A673 (cell line): ENCODE data around the gene SPACA7. TPM values are rescaled to one million over a fixed set of nuclear protein-coding genes. Genes with fewer than 3 reads are reported as not detected.

Source experiments
- BruUV-seq: library from RNA; stranded (reverse); fragments of 400-500 nt; replicated peaks from 2 replicates; lab custom pipeline; 2021; lab: Mats Ljungman, UMichigan
- CTCF ChIA-PET: fragments of 300-600 bp; sonication (Branson Sonifier 250); formaldehyde crosslinking; loops from one replicate; lab custom pipeline; 2022; ENCODE audit warnings: antibody characterized with exemption; lab: Charles Lee
- POLR2A ChIA-PET: fragments of 300-600 bp; sonication (Branson Sonifier 250); formaldehyde crosslinking; loops from one replicate; lab custom pipeline; 2022; ENCODE audit warnings: antibody characterized with exemption; ENCODE audit not compliant: low non-redundant PET; lab: Charles Lee
- DNase-seq: peaks from one replicate; pipeline ENCODE4 v3.0.0-alpha.2; 2015; ENCODE audit warnings: low spot score
- H3K27ac ChIP-seq: fragments of 200-600 bp; sonication (generic); 2 replicates; pipeline ENCODE4 v1.5.1; 2016; ENCODE audit warnings: mixed run types, low read depth, mild to moderate bottlenecking, mixed read lengths, antibody characterized with exemption, low read length; ENCODE audit not compliant: poor library complexity, severe bottlenecking
- H3K27me3 ChIP-seq: fragments of 200-600 bp; sonication (generic); replicated peaks from 2 replicates; pipeline ENCODE4 v1.6.1; 2017; ENCODE audit warnings: mixed run types, low read depth, mild to moderate bottlenecking, mixed read lengths, antibody characterized with exemption, low read length; ENCODE audit not compliant: insufficient read depth, poor library complexity
- H3K36me3 ChIP-seq: fragments of 200-600 bp; sonication (generic); 2 replicates; pipeline ENCODE4 v1.6.1; 2016; ENCODE audit warnings: mixed run types, mild to moderate bottlenecking, mixed read lengths, antibody characterized with exemption, low read length; ENCODE audit not compliant: insufficient read depth, poor library complexity, severe bottlenecking
- H3K4me1 ChIP-seq: fragments of 200-600 bp; sonication (generic); 2 replicates; pipeline ENCODE4 v1.6.1; 2017; ENCODE audit warnings: mixed run types, mild to moderate bottlenecking, mixed read lengths, antibody characterized with exemption, low read length; ENCODE audit not compliant: insufficient read depth, poor library complexity, severe bottlenecking
- H3K4me3 ChIP-seq: fragments of 200-600 bp; sonication (generic); 2 replicates; pipeline ENCODE4 v1.5.1; 2016; ENCODE audit warnings: low read depth, mixed run types, mild to moderate bottlenecking, mixed read lengths, low read length; ENCODE audit not compliant: poor library complexity, severe bottlenecking
- H3K9me3 ChIP-seq: fragments of 200-600 bp; sonication (generic); 2 replicates; pipeline ENCODE4 v1.6.1; 2016; ENCODE audit warnings: mixed run types, low read depth, mild to moderate bottlenecking, mixed read lengths, antibody characterized with exemption, low read length; ENCODE audit not compliant: poor library complexity, severe bottlenecking
- EZH2 ChIP-seq: fragments of 200-600 bp; sonication (generic); IDR thresholded peaks from 2 replicates; pipeline ENCODE4 v1.6.1; 2017; ENCODE audit warnings: borderline replicate concordance, low read depth, mild to moderate bottlenecking, mixed read lengths, antibody characterized with exemption, low read length; ENCODE audit not compliant: poor library complexity, severe bottlenecking
- intact Hi-C: fragments of 100-400 bp; cut with micrococcal nuclease; formaldehyde crosslinking; loops from one replicate; pipeline ENCODE4 v1.10.0; 2022; ENCODE audit not compliant: unreplicated experiment
- total RNA-seq: library from RNA; stranded (reverse); gene quantifications from 2 replicates; pipeline ENCODE4 v1.2.3, GENCODE V29; 2021
- TF ChIP-seq, protein P1 (sequence below): fragments of 300-800, 200-600 bp; sonication (generic); conservative IDR thresholded peaks from 2 replicates; pipeline ENCODE4 v1.5.1; 2017; ENCODE audit warnings: low read depth, mild to moderate bottlenecking, antibody characterized with exemption, low read length, moderate library complexity, mixed read lengths

Gene SPACA7
- total RNA-seq, 1 experiment from 2014 or later, result not detected

- POLR2A ChIA-PET, result no interaction called here
- no TSS peak for BruUV-seq
Observed at GRCh38 chr13:112438094-112438493, 61.9 kb downstream of the SPACA7 start.

DNA sequence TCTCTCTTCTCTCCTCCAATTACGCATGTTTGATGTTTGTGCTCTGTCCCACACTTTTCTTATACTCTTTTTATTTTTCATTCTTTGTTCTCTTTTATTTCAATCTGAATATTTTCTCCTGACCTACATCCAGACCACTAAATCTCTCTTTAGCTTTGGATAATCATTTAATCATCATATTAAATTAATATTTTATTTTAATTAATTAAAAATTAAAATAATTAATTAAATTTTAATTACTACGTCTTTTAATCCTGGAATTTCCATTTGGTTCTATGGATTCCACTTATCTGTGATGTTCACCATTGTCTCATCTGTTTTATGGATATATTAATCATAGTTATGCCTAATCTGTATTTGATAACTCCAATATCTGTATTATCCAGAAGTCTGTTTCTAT is 62.4 kb downstream of the SPACA7 start:
- BruUV-seq, result no TSS peak
- H3K4me3 ChIP-seq, result no peak overlapping the region
- H3K27me3 ChIP-seq, result peaks cover 8% of the 10 kb centered on the region
- peaks cover 8% of the 10 kb centered on the region for H3K9me3 ChIP-seq
- ChIA-PET CTCF (no interaction called here), POLR2A (interaction anchor here (0.6 kb wide), 1 partner anchor 33 kb away, joined by 14 read pairs; no protein-coding TSS in a partner anchor)
- H3K27ac ChIP-seq, result no peak overlapping the region
- intact Hi-C loops, result no loop called here
- DNase-seq, result no peak
- H3K36me3 ChIP-seq, result no peaks in the 10 kb centered on the region
- H3K4me1 ChIP-seq, result no peaks in the 10 kb centered on the region
- TF ChIP-seq, protein P1, sequence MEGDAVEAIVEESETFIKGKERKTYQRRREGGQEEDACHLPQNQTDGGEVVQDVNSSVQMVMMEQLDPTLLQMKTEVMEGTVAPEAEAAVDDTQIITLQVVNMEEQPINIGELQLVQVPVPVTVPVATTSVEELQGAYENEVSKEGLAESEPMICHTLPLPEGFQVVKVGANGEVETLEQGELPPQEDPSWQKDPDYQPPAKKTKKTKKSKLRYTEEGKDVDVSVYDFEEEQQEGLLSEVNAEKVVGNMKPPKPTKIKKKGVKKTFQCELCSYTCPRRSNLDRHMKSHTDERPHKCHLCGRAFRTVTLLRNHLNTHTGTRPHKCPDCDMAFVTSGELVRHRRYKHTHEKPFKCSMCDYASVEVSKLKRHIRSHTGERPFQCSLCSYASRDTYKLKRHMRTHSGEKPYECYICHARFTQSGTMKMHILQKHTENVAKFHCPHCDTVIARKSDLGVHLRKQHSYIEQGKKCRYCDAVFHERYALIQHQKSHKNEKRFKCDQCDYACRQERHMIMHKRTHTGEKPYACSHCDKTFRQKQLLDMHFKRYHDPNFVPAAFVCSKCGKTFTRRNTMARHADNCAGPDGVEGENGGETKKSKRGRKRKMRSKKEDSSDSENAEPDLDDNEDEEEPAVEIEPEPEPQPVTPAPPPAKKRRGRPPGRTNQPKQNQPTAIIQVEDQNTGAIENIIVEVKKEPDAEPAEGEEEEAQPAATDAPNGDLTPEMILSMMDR, result no peak
- TF ChIP-seq EZH2, result no peak

More at GRCh38 chr13:112438094-112438493, 61.9 kb downstream of the SPACA7 start:
- CTCF ChIA-PET, result no interaction called here
- intact Hi-C loops, result no loop called here
- Histone ChIP-seq H3K4me1 (no peaks in the 10 kb centered on the region), H3K9me3 (peaks cover 8% of the 10 kb centered on the region), H3K27ac (no peak overlapping the region), H3K4me3 (no peak overlapping the region), H3K27me3 (peaks cover 5% of the 10 kb centered on the region), H3K36me3 (no peaks in the 10 kb centered on the region)
- DNase-seq, result no peak
- TF ChIP-seq EZH2, result no peak
- TF ChIP-seq, protein P1, result no peak

- Histone ChIP-seq H3K9me3 (peaks cover 8% of the 10 kb centered on the region), H3K27me3 (peaks cover 12% of the 10 kb centered on the region), H3K4me3 (no peak overlapping the region), H3K27ac (no peak overlapping the region), H3K4me1 (no peaks in the 10 kb centered on the region), H3K36me3 (no peaks in the 10 kb centered on the region)
- CTCF ChIA-PET, result no interaction called here
- DNase-seq, result no peak
- intact Hi-C loops, result loop anchor here (5.0 kb wide), 1 partner anchor 339 kb away; no protein-coding TSS in a partner anchor
- no peak for TF ChIP-seq EZH2
- TF ChIP-seq, protein P1, result no peak
- BruUV-seq, result no TSS peak
- POLR2A ChIA-PET, result no interaction called here
Observed at GRCh38 chr13:112441226-112441625, 65.1 kb downstream of the SPACA7 start.
